HepG2 (cell line): Measurements from ENCODE around the gene FGGY. TPM values are rescaled to one million over a fixed set of nuclear protein-coding genes. Genes with fewer than 3 reads are reported as not detected.

Experiments used
- ELF1 ChIP-seq: sonication (generic); formaldehyde crosslinking; IDR thresholded peaks from 2 replicates; pipeline ENCODE4 v1.4.0; 2020; ENCODE audit warnings: missing genetic modification reagents
- EP300 ChIP-seq, 3 experiments: sonication (generic) in 1 of 3; formaldehyde crosslinking in 1 of 3; IDR thresholded peaks; 2 replicates each; pipeline versions ENCODE4 v1.5.1 to v1.6.1; 2011 to 2020; ENCODE audit warnings: low read depth in 2 of 3, low read length in 2 of 3, borderline replicate concordance in 1 of 3, improper control_type of control experiment in 1 of 3, mild to moderate bottlenecking in 1 of 3, missing genetic modification reagents in 1 of 3, moderate library complexity in 1 of 3
- FOXJ3 ChIP-seq: sonication (generic); formaldehyde crosslinking; IDR thresholded peaks from 2 replicates; pipeline ENCODE4 v1.4.0; 2020; ENCODE audit warnings: missing genetic modification reagents, mild to moderate bottlenecking, borderline replicate concordance
- HMG20A ChIP-seq: IDR thresholded peaks from 2 replicates; pipeline ENCODE4 v1.6.1; 2016; ENCODE audit warnings: borderline replicate concordance
- HNRNPUL1 ChIP-seq: fragments of 200-400 bp; formaldehyde crosslinking; IDR thresholded peaks from 2 replicates; pipeline ENCODE4 v1.6.1; 2017; ENCODE audit warnings: low read depth, mild to moderate bottlenecking, low read length, moderate library complexity
- KLF16 ChIP-seq, 2 experiments: sonication (generic) in 1 of 2; formaldehyde crosslinking in 1 of 2; IDR thresholded peaks; 2 replicates each; pipeline versions ENCODE4 v1.6.1 to v1.8.0; 2016 to 2023; ENCODE audit warnings: missing genetic modification reagents in 2 of 2, missing compliant biosample characterization in 1 of 2
- KMT2A ChIP-seq: sonication (generic); formaldehyde crosslinking; IDR thresholded peaks from 2 replicates; pipeline ENCODE4 v1.4.0; 2020; ENCODE audit warnings: missing genetic modification reagents
- MZF1 ChIP-seq: sonication (generic); formaldehyde crosslinking; IDR thresholded peaks from 2 replicates; pipeline ENCODE4 v1.8.1; 2023; ENCODE audit warnings: mild to moderate bottlenecking, missing genetic modification reagents, borderline replicate concordance
- NCOR1 ChIP-seq: fragments of 200-600 bp; sonication (generic); IDR thresholded peaks from 2 replicates; pipeline ENCODE4 v1.7.0; 2017; ENCODE audit warnings: antibody characterized with exemption, low read length, borderline replicate concordance
- NFKB2 ChIP-seq: sonication (generic); formaldehyde crosslinking; IDR thresholded peaks from 2 replicates; pipeline ENCODE4 v1.4.0; 2020; ENCODE audit warnings: missing genetic modification reagents, borderline replicate concordance
- NKX3-1 ChIP-seq: sonication (generic); formaldehyde crosslinking; IDR thresholded peaks from 2 replicates; pipeline ENCODE4 v1.5.0; 2020; ENCODE audit warnings: missing genetic modification reagents
- SIN3A ChIP-seq: IDR thresholded peaks from 2 replicates; pipeline ENCODE4 v1.6.1; 2011; ENCODE audit warnings: low read depth, mild to moderate bottlenecking, control low read depth, low read length, borderline replicate concordance
- SNAI1 ChIP-seq: sonication (generic); formaldehyde crosslinking; IDR thresholded peaks from 2 replicates; pipeline ENCODE4 v1.5.0; 2020; ENCODE audit warnings: mild to moderate bottlenecking, missing genetic modification reagents, borderline replicate concordance
- YEATS4 ChIP-seq: sonication (generic); formaldehyde crosslinking; IDR thresholded peaks from 2 replicates; pipeline ENCODE4 v1.4.0; 2020; ENCODE audit warnings: missing genetic modification reagents, borderline replicate concordance
- ZFP41 ChIP-seq: sonication (generic); formaldehyde crosslinking; IDR thresholded peaks from 2 replicates; pipeline ENCODE4 v1.4.0; 2020; ENCODE audit warnings: mild to moderate bottlenecking, missing genetic modification reagents, borderline replicate concordance
- ZFP82 ChIP-seq: sonication (generic); formaldehyde crosslinking; IDR thresholded peaks from 2 replicates; pipeline ENCODE4 v1.5.1; 2020; ENCODE audit warnings: mild to moderate bottlenecking, missing genetic modification reagents, borderline replicate concordance
- ZFYVE20 ChIP-seq: sonication (generic); formaldehyde crosslinking; IDR thresholded peaks from 2 replicates; pipeline ENCODE4 v1.8.0; 2023; ENCODE audit warnings: low read depth, mild to moderate bottlenecking, moderate library complexity, missing genetic modification reagents, borderline replicate concordance
- ZIK1 ChIP-seq: sonication (generic); formaldehyde crosslinking; IDR thresholded peaks from 2 replicates; pipeline ENCODE4 v1.5.0; 2020; ENCODE audit warnings: mild to moderate bottlenecking, low read depth, missing genetic modification reagents, borderline replicate concordance
- ZNF34 ChIP-seq: sonication (generic); formaldehyde crosslinking; IDR thresholded peaks from 2 replicates; pipeline ENCODE4 v1.4.0; 2020; ENCODE audit warnings: mild to moderate bottlenecking, missing genetic modification reagents, borderline replicate concordance
- ZNF501 ChIP-seq: sonication (generic); formaldehyde crosslinking; IDR thresholded peaks from 2 replicates; pipeline ENCODE4 v1.5.1; 2020; ENCODE audit warnings: mild to moderate bottlenecking, moderate library complexity, missing genetic modification reagents
- ZNF510 ChIP-seq: sonication (generic); formaldehyde crosslinking; IDR thresholded peaks from 2 replicates; pipeline ENCODE4 v1.4.0; 2020; ENCODE audit warnings: low read depth, mild to moderate bottlenecking, missing genetic modification reagents
- polyA plus RNA-seq, 8 experiments: library from polyadenylated mRNA; depleted of rRNA in 3 of 8; stranded (reverse) in 7 of 8; unstranded in 1 of 8; fragments of >200 nt; fragmentation: Illumina TruSeq in 4 of 8; extraction: Trizol in 4 of 8; gene quantifications; 2 replicates each; pipeline versions ENCODE4 v1.2.1 to v1.2.3, GENCODE V29; 2011 to 2016; ENCODE audit warnings: low read depth in 4 of 8, missing spikeins in 1 of 8, mixed read lengths in 1 of 8; ENCODE audit not compliant: insufficient read depth in 1 of 8
- total RNA-seq, 5 experiments: library from RNA; depleted of rRNA; stranded (reverse); fragments of >200 nt; fragmentation: Illumina TruSeq; extraction: Trizol; gene quantifications; 2 replicates each; pipeline ENCODE4 v1.2.3, GENCODE V29; 2016; ENCODE audit warnings: low read depth in 1 of 5
- TF ChIP-seq, protein P1 (sequence below): sonication (generic); formaldehyde crosslinking; IDR thresholded peaks from 2 replicates; pipeline ENCODE4 v1.4.0; 2020; ENCODE audit warnings: missing genetic modification reagents, borderline replicate concordance
- TF ChIP-seq, protein P2 (sequence below): sonication (generic); formaldehyde crosslinking; IDR thresholded peaks from 2 replicates; pipeline ENCODE4 v1.4.0; 2020; ENCODE audit warnings: missing genetic modification reagents, borderline replicate concordance
- TF ChIP-seq, protein P3 (sequence below): sonication (generic); formaldehyde crosslinking; conservative IDR thresholded peaks from 2 replicates; pipeline ENCODE4 v1.8.0; 2022; ENCODE audit warnings: low read depth, missing genetic modification reagents

The FGGY gene
- total and polyA plus RNA-seq, 2 of the 13 experiments (the other 11 are each of a cell fraction or from before 2014, with no cell fraction given) = 15.7 to 27.5 TPM

DNA sequence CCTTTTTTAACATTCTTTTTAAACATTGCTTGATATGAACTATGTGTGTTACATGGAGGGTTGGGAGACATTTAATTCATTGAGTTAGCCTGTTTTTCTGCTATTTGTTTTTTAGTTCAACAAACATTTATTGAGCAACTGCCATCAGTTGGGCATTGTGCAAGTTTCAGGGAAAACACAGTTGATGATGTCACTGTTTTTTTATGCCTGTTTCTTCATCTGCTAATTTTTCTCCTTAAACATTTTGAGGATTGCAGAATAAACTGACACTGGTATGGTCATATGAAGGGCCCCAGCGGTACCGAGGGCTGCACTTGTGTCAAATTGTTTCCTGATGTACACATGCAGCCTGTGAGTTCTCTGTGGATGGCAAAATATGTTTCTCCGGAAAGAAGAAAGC is 253.0 kb downstream of the FGGY start (continued):
- TF ChIP-seq, protein P1, sequence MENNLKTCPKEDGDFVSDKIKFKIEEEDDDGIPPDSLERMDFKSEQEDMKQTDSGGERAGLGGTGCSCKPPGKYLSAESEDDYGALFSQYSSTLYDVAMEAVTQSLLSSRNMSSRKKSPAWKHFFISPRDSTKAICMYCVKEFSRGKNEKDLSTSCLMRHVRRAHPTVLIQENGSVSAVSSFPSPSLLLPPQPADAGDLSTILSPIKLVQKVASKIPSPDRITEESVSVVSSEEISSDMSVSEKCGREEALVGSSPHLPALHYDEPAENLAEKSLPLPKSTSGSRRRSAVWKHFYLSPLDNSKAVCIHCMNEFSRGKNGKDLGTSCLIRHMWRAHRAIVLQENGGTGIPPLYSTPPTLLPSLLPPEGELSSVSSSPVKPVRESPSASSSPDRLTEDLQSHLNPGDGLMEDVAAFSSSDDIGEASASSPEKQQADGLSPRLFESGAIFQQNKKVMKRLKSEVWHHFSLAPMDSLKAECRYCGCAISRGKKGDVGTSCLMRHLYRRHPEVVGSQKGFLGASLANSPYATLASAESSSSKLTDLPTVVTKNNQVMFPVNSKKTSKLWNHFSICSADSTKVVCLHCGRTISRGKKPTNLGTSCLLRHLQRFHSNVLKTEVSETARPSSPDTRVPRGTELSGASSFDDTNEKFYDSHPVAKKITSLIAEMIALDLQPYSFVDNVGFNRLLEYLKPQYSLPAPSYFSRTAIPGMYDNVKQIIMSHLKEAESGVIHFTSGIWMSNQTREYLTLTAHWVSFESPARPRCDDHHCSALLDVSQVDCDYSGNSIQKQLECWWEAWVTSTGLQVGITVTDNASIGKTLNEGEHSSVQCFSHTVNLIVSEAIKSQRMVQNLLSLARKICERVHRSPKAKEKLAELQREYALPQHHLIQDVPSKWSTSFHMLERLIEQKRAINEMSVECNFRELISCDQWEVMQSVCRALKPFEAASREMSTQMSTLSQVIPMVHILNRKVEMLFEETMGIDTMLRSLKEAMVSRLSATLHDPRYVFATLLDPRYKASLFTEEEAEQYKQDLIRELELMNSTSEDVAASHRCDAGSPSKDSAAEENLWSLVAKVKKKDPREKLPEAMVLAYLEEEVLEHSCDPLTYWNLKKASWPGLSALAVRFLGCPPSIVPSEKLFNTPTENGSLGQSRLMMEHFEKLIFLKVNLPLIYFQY (CRISPR knock-in tag) = no peak
- TF ChIP-seq ZIK1 (CRISPR knock-in tag) = no peak
- TF ChIP-seq FOXJ3 (CRISPR knock-in tag) = peak; percentile 78; the same call in 1 of the 2 replicates
- TF ChIP-seq KMT2A (CRISPR knock-in tag) = no peak
- TF ChIP-seq ZFP41 (CRISPR knock-in tag) = no peak
- no peak for TF ChIP-seq SIN3A
- peak in 1 of 2 experiments; percentile 71; a peak in 2 of 4 replicates for TF ChIP-seq EP300 (IDR thresholded peaks at IDR 0.05; ENCODE audit: low read depth in 2 of 2, low read length in 2 of 2)
- TF ChIP-seq EP300 (CRISPR knock-in tag; IDR thresholded peaks at IDR 0.05; ENCODE audit: borderline replicate concordance) = no peak
- TF ChIP-seq, protein P2, sequence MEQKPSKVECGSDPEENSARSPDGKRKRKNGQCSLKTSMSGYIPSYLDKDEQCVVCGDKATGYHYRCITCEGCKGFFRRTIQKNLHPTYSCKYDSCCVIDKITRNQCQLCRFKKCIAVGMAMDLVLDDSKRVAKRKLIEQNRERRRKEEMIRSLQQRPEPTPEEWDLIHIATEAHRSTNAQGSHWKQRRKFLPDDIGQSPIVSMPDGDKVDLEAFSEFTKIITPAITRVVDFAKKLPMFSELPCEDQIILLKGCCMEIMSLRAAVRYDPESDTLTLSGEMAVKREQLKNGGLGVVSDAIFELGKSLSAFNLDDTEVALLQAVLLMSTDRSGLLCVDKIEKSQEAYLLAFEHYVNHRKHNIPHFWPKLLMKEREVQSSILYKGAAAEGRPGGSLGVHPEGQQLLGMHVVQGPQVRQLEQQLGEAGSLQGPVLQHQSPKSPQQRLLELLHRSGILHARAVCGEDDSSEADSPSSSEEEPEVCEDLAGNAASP (CRISPR knock-in tag) = no peak
- no peak for TF ChIP-seq HNRNPUL1
- TF ChIP-seq ZNF501 (CRISPR knock-in tag) = no peak
- TF ChIP-seq, protein P3, sequence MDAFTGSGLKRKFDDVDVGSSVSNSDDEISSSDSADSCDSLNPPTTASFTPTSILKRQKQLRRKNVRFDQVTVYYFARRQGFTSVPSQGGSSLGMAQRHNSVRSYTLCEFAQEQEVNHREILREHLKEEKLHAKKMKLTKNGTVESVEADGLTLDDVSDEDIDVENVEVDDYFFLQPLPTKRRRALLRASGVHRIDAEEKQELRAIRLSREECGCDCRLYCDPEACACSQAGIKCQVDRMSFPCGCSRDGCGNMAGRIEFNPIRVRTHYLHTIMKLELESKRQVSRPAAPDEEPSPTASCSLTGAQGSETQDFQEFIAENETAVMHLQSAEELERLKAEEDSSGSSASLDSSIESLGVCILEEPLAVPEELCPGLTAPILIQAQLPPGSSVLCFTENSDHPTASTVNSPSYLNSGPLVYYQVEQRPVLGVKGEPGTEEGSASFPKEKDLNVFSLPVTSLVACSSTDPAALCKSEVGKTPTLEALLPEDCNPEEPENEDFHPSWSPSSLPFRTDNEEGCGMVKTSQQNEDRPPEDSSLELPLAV (CRISPR knock-in tag) = no peak
- TF ChIP-seq NFKB2 = no peak
- TF ChIP-seq ZNF510 (CRISPR knock-in tag) = no peak
- no peak for TF ChIP-seq YEATS4 (CRISPR knock-in tag)
- no peak for TF ChIP-seq ZFP82 (CRISPR knock-in tag)
- TF ChIP-seq MZF1 (CRISPR knock-in tag) = no peak
- peak; percentile 62; the same call in 1 of the 2 replicates for TF ChIP-seq HMG20A (CRISPR knock-in tag)
- no peak for TF ChIP-seq NKX3-1
- TF ChIP-seq ELF1 = no peak
- TF ChIP-seq KLF16 (CRISPR knock-in tag; IDR thresholded peaks at IDR 0.05) = peak in 1 of 2 experiments; percentile 63; a peak in 1 of 4 replicates
- TF ChIP-seq SNAI1 (CRISPR knock-in tag) = no peak
- no peak for TF ChIP-seq ZFYVE20 (CRISPR knock-in tag)
- no peak for TF ChIP-seq NCOR1
- no peak for TF ChIP-seq ZNF34 (CRISPR knock-in tag)
